Ascending aorta (tissue), 2 donors: ENCODE data around the gene BMP7. TPM values are rescaled to one million over a fixed set of nuclear protein-coding genes. Genes with fewer than 3 reads are reported as not detected.

Experiments used
- DNase-seq, 2 donors: peaks; one replicate each; pipeline ENCODE4 v3.0.0-alpha.2; 2019; ENCODE audit warnings: low spot score in 2 of 2
- H3K27ac ChIP-seq, 2 donors: fragments of 200-600 bp; sonication (generic); one replicate each; pipeline ENCODE4 v1.5.1; 2016 to 2017; ENCODE audit warnings: mild to moderate bottlenecking in 1 of 2
- H3K27me3 ChIP-seq: fragments of 200-600 bp; sonication (generic); one replicate; pipeline ENCODE4 v1.5.1; 2017
- H3K36me3 ChIP-seq, 2 donors: fragments of 200-600 bp; sonication (generic); one replicate each; pipeline ENCODE4 v1.5.1; 2016
- H3K4me1 ChIP-seq, 2 donors: fragments of 200-600 bp; sonication (generic); one replicate each; pipeline ENCODE4 v1.5.1; 2016 to 2017; ENCODE audit warnings: mild to moderate bottlenecking in 1 of 2
- H3K4me3 ChIP-seq, 2 donors: fragments of 200-600 bp; sonication (generic); one replicate each; pipeline ENCODE4 v1.5.1; 2016 to 2017; ENCODE audit warnings: mild to moderate bottlenecking in 1 of 2
- H3K9me3 ChIP-seq, 2 donors: fragments of 200-600 bp; sonication (generic); one replicate each; pipeline ENCODE4 v1.5.1; 2016
- CTCF ChIP-seq, 3 experiments: fragments of 200-600 bp in 2 of 3; fragments of 450-650 bp in 1 of 3; sonication (generic) in 2 of 3; IDR thresholded peaks; one replicate each; pipeline ENCODE4 v1.5.1; 2016 to 2019; ENCODE audit warnings: antibody characterized with exemption in 3 of 3, mild to moderate bottlenecking in 1 of 3, moderate library complexity in 1 of 3
- intact Hi-C: fragments of 100-400 bp; cut with DNase I; formaldehyde crosslinking; loops from one replicate; pipeline ENCODE4 v1.15.1; 2023
- total RNA-seq: library from RNA; depleted of rRNA; stranded (reverse); fragments of >200 nt; gene quantifications from one replicate; pipeline ENCODE4 v1.1.0, GENCODE V29; 2016

BMP7 gene
- total RNA-seq, 1 donor from 2014 or later: not detected

GRCh38 chr20:57180387-57180786 lies 86.1 kb downstream of the BMP7 start:
- intact Hi-C loops: no loop called here

DNA sequence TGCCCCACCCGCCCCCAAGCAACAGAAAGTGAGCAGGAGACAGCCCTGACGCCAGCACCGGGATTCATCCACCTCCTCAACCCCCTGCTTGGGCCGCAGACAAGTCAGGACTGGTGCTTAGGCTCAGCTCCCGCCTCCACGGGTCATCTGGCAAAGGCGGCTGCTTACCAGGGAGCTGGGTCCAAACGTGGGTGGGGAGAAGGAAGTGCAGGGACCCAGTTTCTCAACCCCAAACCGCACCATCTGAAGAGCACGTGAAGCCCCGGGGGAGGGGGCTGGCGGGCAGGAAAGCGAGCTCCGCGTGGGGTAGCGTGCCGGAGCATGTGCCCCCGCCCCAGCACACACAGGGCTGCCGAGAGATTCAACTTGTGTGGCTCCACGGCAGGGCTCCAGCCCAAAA lies 87.2 kb downstream of the BMP7 start:
- H3K9me3 ChIP-seq: no peaks in the 10 kb centered on the region
- H3K36me3 ChIP-seq: no peaks in the 10 kb centered on the region
- DNase-seq: no peak
- TF ChIP-seq CTCF (IDR thresholded peaks at IDR 0.05): no peak
- no peaks in the 10 kb centered on the region for H3K4me1 ChIP-seq
- no peaks in the 10 kb centered on the region for H3K27me3 ChIP-seq
- H3K27ac ChIP-seq: no peak overlapping the region
- H3K4me3 ChIP-seq: no peak overlapping the region
- intact Hi-C loops: no loop called here

More at GRCh38 chr20:57180387-57180786, 86.1 kb downstream of the BMP7 start:
- DNase-seq: no peak
- H3K9me3 ChIP-seq: no peaks in the 10 kb centered on the region
- H3K4me1 ChIP-seq: no peaks in the 10 kb centered on the region
- H3K27ac ChIP-seq: no peak overlapping the region
- no peak overlapping the region for H3K4me3 ChIP-seq
- no peaks in the 10 kb centered on the region for H3K36me3 ChIP-seq
- TF ChIP-seq CTCF (IDR thresholded peaks at IDR 0.05): no peak
- H3K27me3 ChIP-seq: no peaks in the 10 kb centered on the region

- H3K36me3 ChIP-seq: no peaks in the 10 kb centered on the region
These were observed 87.8 kb downstream of the BMP7 start for GRCh38 chr20:57178582-57179111.

DNA sequence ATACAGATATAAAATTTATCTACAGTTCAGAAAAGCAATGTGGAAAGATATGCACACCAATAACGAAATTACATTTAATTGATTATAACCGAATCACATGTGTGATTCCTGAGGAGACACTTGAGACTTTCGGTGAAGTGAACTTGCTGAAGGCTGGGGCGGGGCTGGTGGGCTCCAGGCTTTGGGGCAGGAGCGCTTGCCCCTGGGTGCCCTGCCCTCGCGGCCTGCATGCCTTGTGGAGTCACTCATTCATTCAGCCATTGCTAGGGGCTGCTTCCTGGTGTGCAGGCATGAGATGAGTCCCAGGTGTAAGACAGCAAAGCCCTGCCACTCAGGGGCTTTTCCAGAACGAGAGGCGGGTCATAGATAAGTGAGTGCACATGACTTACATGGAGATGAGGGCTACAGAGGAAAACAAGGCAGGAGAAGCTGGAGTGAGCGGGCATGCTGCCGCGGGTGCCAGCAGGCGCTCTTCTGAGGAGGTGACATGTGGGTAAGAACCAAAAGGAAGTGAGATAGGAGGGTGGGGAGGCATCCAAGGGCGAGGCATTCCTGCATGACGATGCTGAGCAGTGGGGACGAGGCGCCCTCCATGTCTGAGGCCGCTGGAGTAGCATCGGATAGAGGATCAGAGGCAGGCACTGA lies 88.7 kb downstream of the BMP7 start:
- Histone ChIP-seq H3K27me3 (no peaks in the 10 kb centered on the region), H3K4me1 (no peaks in the 10 kb centered on the region), H3K36me3 (no peaks in the 10 kb centered on the region), H3K27ac (no peak overlapping the region), H3K4me3 (no peak overlapping the region), H3K9me3 (no peaks in the 10 kb centered on the region)
- no peak for TF ChIP-seq CTCF (IDR thresholded peaks at IDR 0.05)
- no peak for DNase-seq
- intact Hi-C loops: no loop called here

More at GRCh38 chr20:57178582-57179111, 87.8 kb downstream of the BMP7 start:
- TF ChIP-seq CTCF (IDR thresholded peaks at IDR 0.05): no peak
- Histone ChIP-seq H3K4me1 (no peaks in the 10 kb centered on the region), H3K27me3 (no peaks in the 10 kb centered on the region), H3K4me3 (no peak overlapping the region), H3K9me3 (no peaks in the 10 kb centered on the region), H3K27ac (no peak overlapping the region)
- intact Hi-C loops: no loop called here
- no peak for DNase-seq

DNA sequence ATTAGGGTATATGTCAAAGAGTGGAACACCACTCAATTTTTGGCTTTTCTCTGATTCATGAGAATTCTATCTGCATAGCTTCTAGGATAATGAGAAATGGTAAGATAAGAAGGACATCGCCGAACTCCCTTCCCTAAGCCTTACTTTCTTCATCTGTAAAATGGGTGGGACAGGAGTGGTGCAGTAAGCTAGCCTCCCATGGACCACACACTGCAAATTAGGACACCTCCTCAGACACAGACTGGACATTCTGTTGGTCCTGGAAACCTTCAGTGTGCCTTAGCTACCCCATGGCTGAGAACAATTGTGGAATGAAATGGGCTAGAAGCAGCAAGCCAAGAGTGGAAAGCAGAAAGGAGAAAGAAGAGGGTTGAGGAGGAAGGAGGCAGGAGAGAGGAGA lies 89.6 kb downstream of the BMP7 start:
- H3K27ac ChIP-seq: no peak overlapping the region
- H3K4me1 ChIP-seq: no peaks in the 10 kb centered on the region
- H3K9me3 ChIP-seq: no peaks in the 10 kb centered on the region
- TF ChIP-seq CTCF (IDR thresholded peaks at IDR 0.05): no peak
- no peak for DNase-seq
- intact Hi-C loops: no loop called here
- no peaks in the 10 kb centered on the region for H3K27me3 ChIP-seq
- H3K36me3 ChIP-seq: no peaks in the 10 kb centered on the region
- H3K4me3 ChIP-seq: no peak overlapping the region
